ENCODE data around the gene SGK2.

Gene SGK2

DNA sequence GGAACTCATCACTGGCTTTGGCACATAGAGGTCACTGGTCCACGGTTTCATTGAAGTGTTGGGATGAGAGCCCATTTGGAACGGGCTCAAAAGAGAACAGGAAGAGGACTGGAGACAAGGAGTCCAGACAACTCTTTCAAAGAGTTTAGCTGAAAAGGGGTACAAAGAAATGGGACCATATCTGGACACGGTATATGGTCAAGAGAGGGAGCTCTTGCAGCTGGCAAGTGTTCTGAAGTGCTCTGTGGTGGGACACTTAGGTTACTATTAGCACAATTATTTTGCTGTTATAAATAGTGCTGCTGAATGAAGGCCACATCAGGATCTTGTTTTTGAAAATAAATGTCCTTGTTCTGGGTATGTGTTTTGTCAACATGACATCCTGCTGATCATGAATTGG, 4.6 kb downstream of the SGK2 start:
- Mint-ChIP-seq H3K9me3 (no peaks in the 10 kb centered on the region), H3K27ac (no peak overlapping the region), H3K27me3 (ENCODE audit: low read depth) (no peaks in the 10 kb centered on the region), H3K4me1 (peaks cover 4% of the 10 kb centered on the region), H3K4me3 (no peak overlapping the region), H3K36me3 (ENCODE audit: low read depth) (no peaks in the 10 kb centered on the region)
- TF ChIP-seq, protein P1, sequence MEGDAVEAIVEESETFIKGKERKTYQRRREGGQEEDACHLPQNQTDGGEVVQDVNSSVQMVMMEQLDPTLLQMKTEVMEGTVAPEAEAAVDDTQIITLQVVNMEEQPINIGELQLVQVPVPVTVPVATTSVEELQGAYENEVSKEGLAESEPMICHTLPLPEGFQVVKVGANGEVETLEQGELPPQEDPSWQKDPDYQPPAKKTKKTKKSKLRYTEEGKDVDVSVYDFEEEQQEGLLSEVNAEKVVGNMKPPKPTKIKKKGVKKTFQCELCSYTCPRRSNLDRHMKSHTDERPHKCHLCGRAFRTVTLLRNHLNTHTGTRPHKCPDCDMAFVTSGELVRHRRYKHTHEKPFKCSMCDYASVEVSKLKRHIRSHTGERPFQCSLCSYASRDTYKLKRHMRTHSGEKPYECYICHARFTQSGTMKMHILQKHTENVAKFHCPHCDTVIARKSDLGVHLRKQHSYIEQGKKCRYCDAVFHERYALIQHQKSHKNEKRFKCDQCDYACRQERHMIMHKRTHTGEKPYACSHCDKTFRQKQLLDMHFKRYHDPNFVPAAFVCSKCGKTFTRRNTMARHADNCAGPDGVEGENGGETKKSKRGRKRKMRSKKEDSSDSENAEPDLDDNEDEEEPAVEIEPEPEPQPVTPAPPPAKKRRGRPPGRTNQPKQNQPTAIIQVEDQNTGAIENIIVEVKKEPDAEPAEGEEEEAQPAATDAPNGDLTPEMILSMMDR (IDR thresholded peaks at IDR 0.05; ENCODE audit: unreplicated experiment in 3 of 3): no peak

DNA sequence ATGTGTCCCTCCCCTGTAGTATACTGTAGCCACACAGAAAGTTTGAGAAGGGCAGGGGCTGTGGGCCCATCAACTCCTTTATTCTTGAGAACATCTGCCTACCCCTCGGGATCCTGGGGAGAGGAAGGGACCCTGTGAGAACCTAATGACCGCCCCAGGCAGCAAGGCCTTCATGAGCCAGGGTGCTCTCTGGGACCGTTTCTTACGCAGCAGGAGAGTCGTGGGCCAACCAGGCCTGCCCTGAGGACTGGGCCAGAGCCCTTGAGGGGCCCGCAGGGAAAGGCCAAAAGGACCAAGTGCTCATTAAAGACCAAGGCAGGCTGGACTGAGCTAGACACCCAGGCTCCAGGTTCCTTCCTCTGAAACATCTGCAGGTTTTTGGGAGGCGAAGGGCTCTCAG, 5.2 kb downstream of the SGK2 start:
- Mint-ChIP-seq H3K36me3 (ENCODE audit: low read depth) (no peaks in the 10 kb centered on the region), H3K4me1 (no peaks in the 10 kb centered on the region), H3K9me3 (no peaks in the 10 kb centered on the region), H3K4me3 (no peak overlapping the region), H3K27me3 (ENCODE audit: low read depth) (peaks cover 3% of the 10 kb centered on the region), H3K27ac (no peak overlapping the region)
- TF ChIP-seq, protein P1 (IDR thresholded peaks at IDR 0.05; ENCODE audit: unreplicated experiment in 3 of 3): no peak

DNA sequence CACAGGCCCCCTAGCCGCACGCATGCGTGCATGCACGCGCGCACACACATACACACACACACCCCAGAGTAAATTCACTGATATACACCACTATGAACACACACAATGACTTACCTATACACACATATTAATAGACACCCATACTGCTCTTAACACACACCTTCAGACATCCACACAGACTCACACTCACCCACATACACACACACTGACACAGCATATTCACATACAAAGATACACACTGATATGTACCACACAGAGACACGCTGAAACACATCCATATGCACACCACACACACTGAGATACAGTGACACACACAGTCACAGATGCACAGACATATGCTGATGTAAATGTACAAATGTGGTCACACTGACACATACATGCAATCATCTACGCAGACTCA, 5.6 kb downstream of the SGK2 start:
- Mint-ChIP-seq H3K27me3 (ENCODE audit: low read depth) (peaks cover 3% of the 10 kb centered on the region), H3K27ac (no peak overlapping the region), H3K4me1 (no peaks in the 10 kb centered on the region), H3K9me3 (no peaks in the 10 kb centered on the region), H3K36me3 (ENCODE audit: low read depth) (no peaks in the 10 kb centered on the region), H3K4me3 (no peak overlapping the region)
- TF ChIP-seq, protein P1 (IDR thresholded peaks at IDR 0.05; ENCODE audit: unreplicated experiment in 3 of 3): no peak

DNA sequence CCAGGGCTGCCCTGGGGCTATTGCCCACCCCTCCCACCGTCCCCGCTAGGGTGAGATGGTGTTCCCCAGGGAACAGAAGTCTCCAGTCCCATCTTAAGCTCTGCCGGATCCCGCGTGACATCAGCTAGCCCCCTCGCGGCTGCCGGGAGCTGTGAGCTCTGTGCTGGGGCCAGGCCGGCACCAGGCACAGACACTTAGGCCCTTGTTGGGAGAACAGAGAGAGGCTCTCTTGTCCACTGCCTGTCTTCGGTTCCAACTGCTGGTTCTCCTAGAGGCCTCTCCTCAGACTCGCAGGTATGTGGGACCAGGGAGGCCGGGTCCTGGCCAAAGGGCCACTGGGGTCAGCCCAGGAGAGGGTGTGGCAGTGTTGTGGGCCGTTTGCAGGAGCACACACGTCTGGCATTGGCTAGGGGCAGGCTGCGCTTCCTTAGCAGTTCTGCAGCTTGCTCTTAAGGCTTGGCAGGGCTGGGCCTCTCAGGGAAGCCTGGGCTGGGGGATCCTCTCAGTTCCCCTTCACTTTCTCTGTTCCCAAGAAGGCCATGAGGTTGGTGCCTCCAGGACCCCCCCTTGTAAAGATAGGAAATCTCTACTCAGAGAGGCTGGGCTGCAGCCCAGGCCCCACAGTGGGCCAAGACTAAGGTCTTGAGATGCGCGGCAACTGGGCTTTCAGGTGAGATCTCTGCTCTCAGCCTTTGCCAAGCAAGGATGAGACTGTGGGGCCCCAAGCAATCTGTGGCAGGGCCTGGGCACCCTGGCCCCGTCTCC, 6.3 kb downstream of the SGK2 start:
- H3K4me3 Mint-ChIP-seq: no peak overlapping the region
- no peak overlapping the region for H3K27ac Mint-ChIP-seq
- no peaks in the 10 kb centered on the region for H3K9me3 Mint-ChIP-seq
- H3K36me3 Mint-ChIP-seq (ENCODE audit: low read depth): no peaks in the 10 kb centered on the region
- H3K27me3 Mint-ChIP-seq (ENCODE audit: low read depth): peaks cover 3% of the 10 kb centered on the region
- no peaks in the 10 kb centered on the region for H3K4me1 Mint-ChIP-seq
- TF ChIP-seq, protein P1 (IDR thresholded peaks at IDR 0.05; ENCODE audit: unreplicated experiment in 3 of 3): no peak

DNA sequence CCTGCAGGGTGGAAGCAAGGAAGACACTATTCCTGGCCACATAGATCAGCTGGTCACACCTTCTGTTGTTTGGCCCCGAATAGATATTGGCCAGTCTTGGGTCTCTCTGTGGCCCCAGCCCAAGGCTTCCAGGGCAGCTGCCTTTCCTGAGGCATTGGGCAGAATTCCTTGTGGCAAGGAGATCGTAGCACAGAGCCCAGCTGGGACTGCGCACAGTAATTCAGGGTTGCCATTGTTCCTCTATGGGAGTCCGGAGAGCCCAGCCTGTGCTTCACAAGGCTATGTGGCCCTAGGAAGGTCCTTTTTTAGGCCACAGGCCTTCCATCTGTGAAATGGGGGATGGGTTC, 6.9 kb downstream of the SGK2 start:
- H3K9me3 Mint-ChIP-seq: no peaks in the 10 kb centered on the region
- H3K27me3 Mint-ChIP-seq (ENCODE audit: low read depth): peaks cover 3% of the 10 kb centered on the region
- no peak overlapping the region for H3K4me3 Mint-ChIP-seq
- TF ChIP-seq, protein P1 (IDR thresholded peaks at IDR 0.05; ENCODE audit: unreplicated experiment in 3 of 3): no peak
- H3K27ac Mint-ChIP-seq: no peak overlapping the region
- H3K4me1 Mint-ChIP-seq: no peaks in the 10 kb centered on the region
- H3K36me3 Mint-ChIP-seq (ENCODE audit: low read depth): no peaks in the 10 kb centered on the region

DNA sequence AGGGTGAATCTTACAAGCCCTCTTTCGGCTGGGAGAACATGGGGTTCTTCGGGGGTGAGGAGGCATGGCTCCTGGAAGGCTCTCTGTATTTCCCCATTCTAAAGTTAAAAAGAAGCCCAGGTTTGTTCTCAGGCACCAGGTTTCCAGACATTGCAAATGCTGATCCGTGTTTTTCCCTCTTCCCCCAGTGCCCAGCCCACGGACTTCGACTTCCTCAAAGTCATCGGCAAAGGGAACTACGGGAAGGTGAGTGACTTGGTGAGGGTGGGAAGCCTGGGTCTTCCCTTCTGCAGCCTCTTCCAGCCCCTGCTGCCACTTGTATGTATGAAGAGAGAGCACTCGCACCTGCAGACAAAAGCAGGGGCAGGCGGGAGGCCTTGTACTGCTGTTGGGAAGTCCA, 8.7 kb downstream of the SGK2 start:
- Mint-ChIP-seq H3K4me1 (no peaks in the 10 kb centered on the region), H3K36me3 (ENCODE audit: low read depth) (no peaks in the 10 kb centered on the region), H3K9me3 (no peaks in the 10 kb centered on the region), H3K27ac (no peak overlapping the region), H3K27me3 (ENCODE audit: low read depth) (peaks cover 3% of the 10 kb centered on the region), H3K4me3 (no peak overlapping the region)
- TF ChIP-seq, protein P1 (IDR thresholded peaks at IDR 0.05; ENCODE audit: unreplicated experiment in 3 of 3): no peak

Data from nephron (organoid).